Measurements from ENCODE around the gene IPP.
"Not testable (repeated sequence)": the region's sequence is repeated elsewhere in the genome, so short reads cannot be mapped to it uniquely, and the experiment has no call there.

IPP gene

GRCh38 chr1:45751039-45751838, 786 bp upstream of the IPP start:
- H3K4me3 ChIP-seq = peak overlapping the region; percentile 54 to 75 (median 61)
- peak overlapping the region; percentile 75 to 99 (median 98) for H3K27ac ChIP-seq

DNA sequence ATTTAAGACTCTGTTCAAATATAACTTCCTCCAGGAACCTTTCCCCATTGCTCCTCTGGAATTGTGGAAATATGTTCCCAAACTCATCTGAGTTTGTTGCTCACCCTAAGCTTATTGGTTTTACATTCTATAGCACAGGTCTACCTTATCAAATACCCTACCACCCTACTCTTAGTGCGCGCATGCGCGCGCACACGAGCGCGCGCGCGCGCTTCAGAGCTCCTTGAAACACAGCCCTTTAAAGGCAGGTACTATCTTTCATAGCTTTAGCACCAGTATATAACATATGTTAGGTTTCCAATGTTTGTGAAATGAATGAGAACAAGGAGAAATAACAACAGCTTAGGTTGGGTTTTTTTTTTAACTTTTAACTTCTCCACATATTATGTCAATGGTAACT, 3.5 kb downstream of the IPP start:
- Histone ChIP-seq H3K4me3 (no peak overlapping the region), H3K27ac (no peak overlapping the region)

DNA sequence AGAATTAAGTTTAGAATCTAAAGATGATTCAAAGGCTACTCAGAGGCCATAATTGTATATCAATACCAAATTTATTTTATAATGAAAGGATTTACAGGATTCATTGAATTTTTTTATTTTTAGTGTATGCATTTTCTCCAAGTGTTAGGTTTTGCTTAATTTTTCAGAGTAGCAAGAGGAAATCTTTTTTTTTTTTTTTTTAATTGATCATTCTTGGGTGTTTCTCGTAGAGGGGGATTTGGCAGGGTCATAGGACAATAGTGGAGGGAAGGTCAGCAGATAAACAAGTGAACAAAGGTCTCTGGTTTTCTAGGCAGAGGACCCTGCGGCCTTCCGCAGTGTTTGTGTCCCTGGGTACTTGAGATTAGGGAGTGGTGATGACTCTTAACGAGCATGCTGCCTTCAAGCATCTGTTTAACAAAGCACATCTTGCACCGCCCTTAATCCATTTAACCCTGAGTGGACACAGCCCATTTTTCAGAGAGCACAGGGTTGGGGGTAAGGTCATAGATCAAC, 10.8 kb downstream of the IPP start:
- not testable (repeated sequence) for H3K27ac ChIP-seq, H3K4me3 ChIP-seq

- Histone ChIP-seq H3K27ac (no peak overlapping the region), H3K4me3 (no peak overlapping the region)
Observed at GRCh38 chr1:45739137-45739536, 11.3 kb downstream of the IPP start.

- Histone ChIP-seq H3K27ac (peak overlapping the region in 10 of 21 experiments; percentile 10 to 71 (median 30)), H3K4me3 (no peak overlapping the region)
Observed at GRCh38 chr1:45730780-45731319, 19.6 kb downstream of the IPP start.

GRCh38 chr1:45730075-45730779, 20.2 kb downstream of the IPP start:
- peak overlapping the region in 6 of 21 experiments; percentile 7 to 71 (median 45) for H3K27ac ChIP-seq

GRCh38 chr1:45726007-45726406, 24.4 kb downstream of the IPP start:
- not testable (repeated sequence) for H3K4me3 ChIP-seq, H3K27ac ChIP-seq

More at GRCh38 chr1:45730075-45730779, 20.2 kb downstream of the IPP start:
- H3K4me3 ChIP-seq = no peak overlapping the region

DNA sequence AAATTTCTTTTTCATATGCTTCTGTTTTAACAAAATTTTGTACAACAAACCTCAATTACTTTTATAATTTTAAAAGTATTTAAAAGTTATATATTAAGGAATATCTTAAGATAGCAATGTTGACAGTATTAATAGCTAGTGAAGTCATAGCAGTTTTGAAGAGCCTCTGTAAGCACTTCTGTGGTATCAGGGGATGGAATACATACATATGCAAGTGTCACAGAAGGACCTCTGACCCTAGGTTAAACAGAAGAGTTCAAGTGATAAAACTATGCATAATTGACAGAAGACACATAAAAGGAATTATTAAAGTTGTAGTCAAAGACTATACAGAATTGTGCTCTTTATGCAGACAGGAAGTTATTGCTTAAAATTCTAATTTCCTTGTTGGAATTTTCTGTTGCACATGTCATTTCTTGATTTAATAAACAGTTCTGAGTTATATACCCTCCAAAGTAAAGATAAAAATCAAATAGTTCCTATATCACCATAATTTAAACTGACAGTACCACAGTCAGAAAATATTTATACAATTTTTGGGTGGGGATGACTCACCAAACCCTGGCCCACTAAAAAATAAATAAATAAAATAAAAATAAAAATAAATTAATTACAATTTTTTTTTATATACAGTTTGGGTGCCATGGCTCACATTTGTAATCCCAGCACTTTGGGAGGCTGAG, 27.1 kb downstream of the IPP start:
- no peak overlapping the region for H3K4me3 ChIP-seq
- H3K27ac ChIP-seq = no peak overlapping the region

- no peak overlapping the region for H3K4me3 ChIP-seq
- H3K27ac ChIP-seq = no peak overlapping the region
Observed at GRCh38 chr1:45722809-45723208, 27.6 kb downstream of the IPP start.

DNA sequence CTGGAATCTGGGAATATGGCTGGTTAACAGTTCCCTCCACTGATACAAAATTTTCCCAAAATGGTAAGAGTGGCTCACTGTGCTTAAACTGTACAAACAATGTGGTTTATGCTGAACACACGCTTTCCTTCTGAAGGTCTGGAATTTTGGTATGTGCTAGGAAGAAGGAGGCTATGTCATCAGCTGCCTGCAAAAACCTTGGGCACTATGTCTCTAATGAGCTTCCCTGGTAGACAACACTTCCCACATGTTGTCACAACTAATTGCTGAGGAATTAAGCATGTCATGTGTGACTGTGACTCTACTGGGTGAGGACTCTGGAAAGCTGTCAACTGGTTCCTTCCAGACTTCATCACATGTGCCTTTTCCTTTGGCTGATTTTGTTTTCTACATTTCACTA, 29.2 kb downstream of the IPP start:
- H3K27ac ChIP-seq = peak overlapping the region in 1 of 21 experiments; percentile 11
- H3K4me3 ChIP-seq = no peak overlapping the region

- no peak overlapping the region for H3K4me3 ChIP-seq
- no peak overlapping the region for H3K27ac ChIP-seq
Observed at GRCh38 chr1:45718289-45718688, 32.2 kb downstream of the IPP start.

DNA sequence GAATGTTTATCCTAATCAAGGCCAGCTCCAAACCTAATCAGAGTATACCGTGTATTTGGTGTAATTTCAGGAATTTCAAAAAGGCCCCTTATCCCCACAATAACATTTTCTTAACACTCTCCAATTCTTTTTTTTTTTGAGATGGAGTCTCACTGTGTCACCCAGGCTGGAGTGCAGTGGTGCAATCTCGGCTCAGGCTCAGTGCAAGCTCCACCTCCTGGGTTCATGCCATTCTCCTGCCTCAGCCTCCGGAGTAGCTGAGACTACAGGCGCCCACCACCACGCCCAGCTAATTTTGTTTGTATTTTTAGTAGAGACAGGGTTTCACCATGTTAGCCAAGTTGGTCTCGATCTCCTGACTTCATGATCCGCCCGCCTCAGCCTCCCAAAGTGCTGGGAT, 33.1 kb downstream of the IPP start:
- not testable (repeated sequence) for H3K27ac ChIP-seq, H3K4me3 ChIP-seq

DNA sequence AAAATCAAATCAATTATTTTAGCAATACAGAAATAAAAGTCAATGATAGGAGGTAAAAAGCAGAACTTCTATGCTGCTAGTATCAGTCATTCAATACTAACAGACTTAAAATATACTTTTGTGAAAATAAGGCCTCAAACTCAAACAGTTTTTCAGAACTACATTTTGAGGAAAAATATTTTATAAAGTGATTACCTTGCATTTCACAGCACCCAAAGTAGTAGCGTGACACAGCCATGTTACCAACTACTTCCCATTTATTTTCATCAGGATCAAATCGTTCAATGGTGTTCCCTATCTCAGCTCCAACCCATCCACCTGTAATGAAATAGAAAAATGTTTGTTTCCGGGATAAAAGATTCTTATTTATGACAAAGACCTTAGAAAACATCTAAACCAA, 33.8 kb downstream of the IPP start:
- no peak overlapping the region for H3K27ac ChIP-seq
- no peak overlapping the region for H3K4me3 ChIP-seq

DNA sequence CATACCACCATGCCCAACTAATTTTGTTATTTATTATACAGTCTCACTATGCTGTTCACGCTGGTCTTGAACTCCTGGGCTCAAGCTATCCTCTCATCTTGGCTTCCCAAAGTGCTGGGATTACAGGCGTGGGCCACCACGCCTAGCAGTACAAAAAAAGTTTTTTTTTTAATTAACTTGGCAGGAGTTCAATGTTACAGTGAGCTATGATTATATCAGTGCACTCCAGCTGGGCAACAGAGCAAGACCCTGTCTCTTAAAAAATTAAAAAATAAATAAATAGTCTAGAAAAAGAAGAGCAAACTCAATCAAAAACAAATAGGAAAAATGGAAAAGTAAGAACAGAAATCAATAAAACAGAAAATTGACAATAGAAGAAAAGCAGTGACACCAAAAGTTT, 36.7 kb downstream of the IPP start:
- Histone ChIP-seq H3K27ac (no peak overlapping the region), H3K4me3 (no peak overlapping the region)

DNA sequence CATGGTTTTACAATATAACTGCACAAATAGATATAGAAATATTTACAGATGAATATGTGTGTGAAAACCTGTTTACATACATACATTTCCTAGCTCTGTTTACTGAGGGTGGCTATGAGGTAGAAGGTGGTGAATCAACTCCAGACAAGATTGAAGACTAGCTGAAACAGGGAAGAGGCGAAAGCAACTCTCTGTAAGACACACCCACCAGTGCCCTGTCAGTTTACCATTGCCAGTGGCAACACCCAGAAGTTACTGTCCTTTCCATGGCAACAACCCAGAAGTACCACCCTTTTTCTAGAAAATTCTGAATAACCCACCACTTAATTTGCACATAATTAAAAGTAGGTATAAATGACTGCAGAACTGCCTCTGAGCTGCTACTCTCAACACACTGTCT, 45.8 kb downstream of the IPP start:
- Histone ChIP-seq H3K4me3 (no peak overlapping the region), H3K27ac (no peak overlapping the region)

DNA sequence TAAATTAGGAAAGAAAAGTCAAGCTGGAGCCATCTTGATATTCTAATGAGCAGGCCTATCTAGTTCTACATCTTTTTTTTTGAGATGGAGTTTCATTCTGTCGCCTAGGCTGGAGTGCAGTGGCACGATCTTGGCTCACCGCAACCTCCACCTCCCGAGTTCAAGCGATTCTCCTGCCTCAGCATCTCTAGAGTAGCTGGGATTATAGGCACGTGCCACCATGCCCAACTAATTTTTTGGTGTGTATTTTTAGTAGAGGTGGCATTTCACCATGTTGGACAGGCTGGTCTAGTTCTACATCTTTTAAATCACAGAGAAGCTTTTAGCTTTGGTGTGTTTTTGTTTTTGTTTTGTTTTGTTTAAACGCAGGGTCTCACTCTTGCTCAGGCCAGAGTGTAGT, 55.6 kb downstream of the IPP start:
- no peak overlapping the region for H3K27ac ChIP-seq
- H3K4me3 ChIP-seq = no peak overlapping the region

- H3K27ac ChIP-seq, H3K4me3 ChIP-seq: not testable (repeated sequence)
Observed at GRCh38 chr1:45693811-45694210, 56.6 kb downstream of the IPP start.

GRCh38 chr1:45687754-45688740, 62.4 kb downstream of the IPP start, which contains the start of gene TMEM69:
TSS of gene TMEM69 (plus strand) at chr1:45688181. CDS start at chr1:45691069, 2,888 bp downstream.
- peak within 1 kb of the TSS; percentile 68 to 99 (median 96) for H3K27ac ChIP-seq
- peak within 1 kb of the TSS; percentile 76 to 94 (median 93) for H3K4me3 ChIP-seq

All from skin epidermis (tissue), 12 donors.